K562 (cell line): ENCODE measurements around the gene NKAIN4. TPM values are rescaled to one million over a fixed set of nuclear protein-coding genes. Genes with fewer than 3 reads are reported as not detected.

Experiments used
- ATAC-seq: fragments of 200-7000 bp; cut with Tn5 transposase; 3 replicates; pipeline ENCODE4 v1.9.1; 2020; ENCODE audit warnings: moderate library complexity
- BruUV-seq: library from RNA; stranded (reverse); fragments of 400-500 nt; replicated peaks from 2 replicates; lab custom pipeline; 2021; lab: Mats Ljungman, UMichigan
- CTCF ChIA-PET: fragments of 300-600 bp; formaldehyde crosslinking; extraction: SDS; loops from one replicate; lab custom pipeline; 2021; ENCODE audit warnings: low intra/inter-chr PET ratio; lab: Yijun Ruan, JAX
- POLR2A ChIA-PET: fragments of 300-600, 350-650 bp; sonication (Branson Sonifier 250); formaldehyde crosslinking; extraction: SDS; loops from one replicate; lab custom pipeline; 2021; ENCODE audit warnings: antibody characterized with exemption, inconsistent platforms; lab: Yijun Ruan, JAX
- DNase-seq, 4 experiments: peaks; one replicate each; pipeline versions ENCODE4 v3.0.0 to v3.0.0-alpha.2; 2011 to 2018; ENCODE audit warnings: low spot score in 3 of 4, mixed read lengths in 3 of 4; ENCODE audit errors: extremely low read depth in 1 of 4
- FAIRE-seq: peaks from 2 replicates; lab custom pipeline; 2011; peaks lifted over from hg19 to GRCh38; lab: Jason Lieb, UNC
- H2AFZ ChIP-seq: 2 replicates; pipeline ENCODE4 v1.6.0; 2011; ENCODE audit warnings: low read depth, low read length, control low read depth, inconsistent platforms
- H3K27ac ChIP-seq: fragments of 200-600 bp; 3 replicates; pipeline ENCODE4 v1.8.0; 2011; ENCODE audit warnings: low read depth, mild to moderate bottlenecking, control low read depth, inconsistent platforms, low read length, moderate library complexity, mixed read lengths; ENCODE audit errors: extremely low read depth
- H3K27me3 ChIP-seq, 2 experiments: fragments of 300-600 bp in 1 of 2; 2 replicates in 1 of 2; 3 replicates in 1 of 2; pipeline versions ENCODE4 v1.6.0 to v1.8.0; 2011; ENCODE audit warnings: inconsistent platforms in 2 of 2, low read length in 2 of 2, mild to moderate bottlenecking in 1 of 2, mixed read lengths in 1 of 2, moderate library complexity in 1 of 2; ENCODE audit not compliant: control insufficient read depth in 2 of 2, insufficient read depth in 2 of 2
- H3K36me3 ChIP-seq: fragments of 300-600 bp; 3 replicates; pipeline ENCODE4 v1.8.0; 2011; ENCODE audit warnings: mild to moderate bottlenecking, low read length, inconsistent platforms; ENCODE audit not compliant: control insufficient read depth, insufficient read depth
- H3K4me1 ChIP-seq, 2 experiments: fragments of 200-600 bp in 1 of 2; replicated peaks in 1 of 2; 2 replicates in 1 of 2; 3 replicates in 1 of 2; pipeline versions ENCODE4 v1.5.1 to v1.8.0; 2011; ENCODE audit warnings: inconsistent platforms in 2 of 2, low read length in 2 of 2, mild to moderate bottlenecking in 1 of 2, mixed read lengths in 1 of 2, moderate library complexity in 1 of 2; ENCODE audit not compliant: control insufficient read depth in 2 of 2, insufficient read depth in 2 of 2
- H3K4me2 ChIP-seq: 2 replicates; pipeline ENCODE4 v1.6.1; 2011; ENCODE audit warnings: low read length, control low read depth, inconsistent platforms, mixed read lengths; ENCODE audit not compliant: insufficient read depth
- H3K4me3 ChIP-seq: fragments of 200-600 bp; sonication (generic), shearing (Covaris generic); 2 replicates; pipeline ENCODE4 v1.5.1; 2016; ENCODE audit warnings: control low read depth, inconsistent platforms
- H3K79me2 ChIP-seq: fragments of 200-600 bp; 3 replicates; pipeline ENCODE4 v1.8.0; 2011; ENCODE audit warnings: low read length, inconsistent platforms; ENCODE audit not compliant: control insufficient read depth, insufficient read depth
- H3K9ac ChIP-seq, 2 experiments: 2 replicates each; pipeline versions ENCODE4 v1.6.0 to v1.6.1; 2011; ENCODE audit warnings: low read depth in 2 of 2, low read length in 2 of 2, control low read depth in 1 of 2, inconsistent platforms in 1 of 2, mild to moderate bottlenecking in 1 of 2, mixed read lengths in 1 of 2; ENCODE audit not compliant: insufficient read depth in 1 of 2
- H3K9me1 ChIP-seq: one replicate; pipeline ENCODE4 v1.6.0; 2011; ENCODE audit warnings: inconsistent platforms, mild to moderate bottlenecking, low read length, moderate library complexity; ENCODE audit not compliant: control insufficient read depth, insufficient read depth
- H3K9me3 ChIP-seq: replicated peaks from 2 replicates; pipeline ENCODE4 v1.5.1; 2011; ENCODE audit warnings: low read depth, low read length, inconsistent platforms; ENCODE audit not compliant: control insufficient read depth, insufficient read depth
- H4K20me1 ChIP-seq: replicated peaks from 2 replicates; pipeline ENCODE4 v1.6.1; 2011; ENCODE audit warnings: low read length, inconsistent platforms, mixed read lengths; ENCODE audit not compliant: control insufficient read depth, insufficient read depth
- CTCF ChIP-seq, 3 experiments: IDR thresholded peaks in 2 of 3; conservative IDR thresholded peaks in 1 of 3; 2 replicates each; pipeline ENCODE4 v1.5.1; 2011 to 2012; ENCODE audit warnings: low read length in 3 of 3, mild to moderate bottlenecking in 3 of 3, control low read depth in 2 of 3, improper control_type of control experiment in 1 of 3, inconsistent platforms in 1 of 3, low read depth in 1 of 3, mixed read lengths in 1 of 3, moderate library complexity in 1 of 3; ENCODE audit not compliant: insufficient read depth in 2 of 3
- DNMT1 ChIP-seq: fragments of 450-650 bp; IDR thresholded peaks from 2 replicates; pipeline ENCODE4 v1.6.1; 2016; ENCODE audit warnings: antibody characterized with exemption, mild to moderate bottlenecking
- WGBS: fragments of 100-300 bp; shearing (Covaris generic); methylation state at CpG from one replicate; pipeline ENCODE4 v1.1.6; 2016; ENCODE audit warnings: low coverage, mixed read lengths; ENCODE audit not compliant: insufficient coverage; ENCODE audit errors: missing lambda C conversion rate; 5-methylcytosine and 5-hydroxymethylcytosine counted together
- in situ Hi-C: fragments of 300-500 bp; cut with MboI; formaldehyde crosslinking; loops from 4 replicates; pipeline ENCODE4 v1.15.0; 2018; ENCODE audit warnings: inconsistent platforms, mixed read lengths
- intact Hi-C: fragments of 100-400 bp; cut with micrococcal nuclease; formaldehyde crosslinking; loops from 2 replicates; pipeline ENCODE4 v1.14.2; 2022
- polyA plus RNA-seq, 8 experiments: library from polyadenylated mRNA; depleted of rRNA in 4 of 8; stranded (reverse) in 5 of 8; unstranded in 3 of 8; fragments of >200 nt; fragmentation: Nextera tagmentation in 2 of 8; fragmentation: Illumina TruSeq in 1 of 8; extraction: Ambion mirVana in 2 of 8; extraction: Trizol in 1 of 8; gene quantifications; 2 replicates each; pipeline versions ENCODE4 v1.2.1 to v1.2.3, GENCODE V29; 2011 to 2014; ENCODE audit warnings: inconsistent platforms in 1 of 8, missing spikeins in 1 of 8
- total RNA-seq, 7 experiments: library from RNA; depleted of rRNA in 6 of 7; stranded (reverse); fragments of >200 nt in 6 of 7; fragmentation: Illumina TruSeq in 2 of 7; extraction: Trizol in 2 of 7; gene quantifications; 2 replicates each; pipeline versions ENCODE4 v1.2.1 to v1.2.3, GENCODE V29; 2011 to 2021; ENCODE audit warnings: low replicate concordance in 1 of 7

The NKAIN4 gene
- total and polyA plus RNA-seq, 9 of the 15 experiments (the other 6 are each of a cell fraction or from before 2014, with no cell fraction given): not detected

DNA sequence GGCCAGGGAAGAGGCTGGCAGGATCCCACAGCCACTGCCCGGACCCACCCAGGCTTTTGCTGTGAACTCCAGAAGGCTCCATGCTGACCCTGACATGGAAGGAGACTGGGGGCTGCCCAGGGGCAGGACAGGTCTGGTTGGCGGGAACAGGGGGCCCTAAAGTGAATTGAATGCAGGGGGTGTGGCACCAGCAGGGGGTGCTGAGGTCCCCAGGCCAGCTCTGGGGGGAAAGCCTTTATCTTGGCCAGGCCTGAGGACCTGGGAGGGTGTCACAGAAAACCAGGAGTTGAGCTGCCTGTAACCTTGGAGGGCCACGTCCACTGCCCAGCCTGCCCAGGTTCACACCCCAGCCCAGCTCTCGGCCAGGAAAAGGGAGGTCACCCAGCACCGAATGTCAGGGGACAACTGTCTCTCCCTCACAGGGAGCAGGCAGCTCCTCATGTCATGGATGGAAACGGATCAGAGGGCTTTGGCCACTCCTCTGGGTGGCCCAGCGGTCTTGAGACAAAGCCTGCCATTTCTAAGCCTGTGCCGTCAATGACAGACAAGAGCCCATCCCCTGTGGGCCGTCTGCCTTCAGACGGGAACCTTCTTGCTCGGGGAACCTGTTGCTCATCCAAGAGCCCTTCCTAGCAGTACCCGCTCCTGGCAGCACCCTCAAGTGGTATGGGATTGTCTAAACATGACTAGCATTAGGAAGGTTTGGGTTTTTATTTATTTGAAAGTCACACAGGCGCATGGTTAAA, 35.4 kb downstream of the NKAIN4 start:
- H3K9ac ChIP-seq: no peak overlapping the region
- WGBS: 38% methylated on average over 13 of the region's 13 CpGs
- no peak overlapping the region for H3K4me3 ChIP-seq
- peaks cover 0 to 31% of the 10 kb centered on the region in 2 experiments; a peak in 3 of 5 replicates for H3K27me3 ChIP-seq
- H3K4me2 ChIP-seq: no peak overlapping the region
- H3K79me2 ChIP-seq: peaks cover 19% of the 10 kb centered on the region
- in situ Hi-C loops: no loop called here
- H3K9me3 ChIP-seq: no peaks in the 10 kb centered on the region
- no peak for FAIRE-seq
- no peaks in the 10 kb centered on the region for H3K9me1 ChIP-seq
- POLR2A ChIA-PET: interaction anchor here (0.6 to 1.5 kb wide), 3 partner anchors 10 to 26 kb away, joined by 3 to 8 read pairs (median 3); no protein-coding TSS in a partner anchor
- H3K4me1 ChIP-seq: peaks cover 17 to 35% of the 10 kb centered on the region in 2 experiments; a peak in 4 of 5 replicates
- H3K27ac ChIP-seq: no peak overlapping the region
- DNase-seq: no peak
- intact Hi-C loops: no loop called here
- CTCF ChIA-PET: interaction anchor here (0.9 kb wide), 1 partner anchor 163 kb away, joined by 3 read pairs; no protein-coding TSS in a partner anchor
- H2AFZ ChIP-seq: no peak overlapping the region
- peaks cover 13% of the 10 kb centered on the region for H3K36me3 ChIP-seq
- TF ChIP-seq CTCF (IDR thresholded peaks at IDR 0.05 in 2 of 3, conservative IDR thresholded peaks at IDR 0.05 in 1 of 3; ENCODE audit: insufficient read depth in 2 of 3, low read depth in 1 of 3, low read length in 3 of 3) (peak in 1 of 3 experiments; percentile 3; a peak in 1 of 6 replicates), DNMT1 (no peak)
- no peak for ATAC-seq
- BruUV-seq: no TSS peak
- peaks cover 4% of the 10 kb centered on the region; the same call in 1 of the 2 replicates for H4K20me1 ChIP-seq
